Epithelial cell of esophagus (primary cell): ENCODE results near the gene HTR5A.
"Not testable (repeated sequence)": the region's sequence is repeated elsewhere in the genome, so short reads cannot be mapped to it uniquely, and the experiment has no call there.

Experiments used
- DNase-seq: peaks from one replicate; pipeline ENCODE4 v3.0.0; 2010; ENCODE audit warnings: low read depth
- H3K4me3 ChIP-seq: 2 replicates; pipeline ENCODE4 v1.5.1; 2011; ENCODE audit warnings: mild to moderate bottlenecking, low read length, control low read depth
- CTCF ChIP-seq: IDR thresholded peaks from 2 replicates; pipeline ENCODE4 v1.5.1; 2011; ENCODE audit warnings: low read depth, mild to moderate bottlenecking, low read length, control low read depth, inconsistent platforms; ENCODE audit not compliant: insufficient read depth; ENCODE audit errors: missing control alignments

HTR5A gene

GRCh38 chr7:155069992-155070751 is at the start of gene HTR5A:
Gene HTR5A, plus strand, starts transcription at chr7:155070324. Its CDS starts 576 bp downstream, at chr7:155070900.
- H3K4me3 ChIP-seq = no peak within 1 kb of the TSS
- DNase-seq = peak; percentile 87
- no peak for TF ChIP-seq CTCF

- no peak overlapping the region for H3K4me3 ChIP-seq
- no peak for TF ChIP-seq CTCF
- DNase-seq = no peak
Observed at GRCh38 chr7:155020996-155021395, 49.1 kb upstream of the HTR5A start.

- TF ChIP-seq CTCF = no peak
- H3K4me3 ChIP-seq = no peak overlapping the region
- DNase-seq = no peak
Observed at GRCh38 chr7:155021699-155022145, 48.4 kb upstream of the HTR5A start.

- no peak for DNase-seq
- TF ChIP-seq CTCF = no peak
- H3K4me3 ChIP-seq = no peak overlapping the region
Observed at GRCh38 chr7:155027879-155028278, 42.2 kb upstream of the HTR5A start.

- DNase-seq = no peak
- H3K4me3 ChIP-seq = no peak overlapping the region
- TF ChIP-seq CTCF = no peak
Observed at GRCh38 chr7:155032978-155033377, 37.1 kb upstream of the HTR5A start.

- not testable (repeated sequence) for H3K4me3 ChIP-seq, DNase-seq
Observed at GRCh38 chr7:155034495-155034894, 35.6 kb upstream of the HTR5A start.

- DNase-seq = no peak
- no peak for TF ChIP-seq CTCF
- no peak overlapping the region for H3K4me3 ChIP-seq
Observed at GRCh38 chr7:155038335-155038734, 31.8 kb upstream of the HTR5A start.
